IMR-90 (cell line): ENCODE measurements around the gene SLC17A9.

Source experiments
- MXI1 ChIP-seq: IDR thresholded peaks from 2 replicates; pipeline ENCODE4 v1.6.1; 2012; ENCODE audit warnings: low read depth, mild to moderate bottlenecking, low read length, moderate library complexity, borderline replicate concordance
- NFE2L2 ChIP-seq: fragments of 150-350 bp; IDR thresholded peaks from 2 replicates; pipeline ENCODE4 v1.6.1; 2016; ENCODE audit warnings: low read depth, mild to moderate bottlenecking, low read length
- RAD21 ChIP-seq: IDR thresholded peaks from 2 replicates; pipeline ENCODE4 v1.6.1; 2012; ENCODE audit warnings: low read length, improper control_type of control experiment
- USF2 ChIP-seq: fragments of 150-350 bp; IDR thresholded peaks from 2 replicates; pipeline ENCODE4 v1.6.1; 2017; ENCODE audit warnings: mild to moderate bottlenecking, antibody characterized with exemption, low read length, low read depth
- TF ChIP-seq, protein P1 (sequence below): conservative IDR thresholded peaks from 2 replicates; pipeline ENCODE4 v1.5.1; 2012; ENCODE audit warnings: mild to moderate bottlenecking, low read depth, low read length, improper control_type of control experiment

GRCh38 chr20:62955519-62956386 is 3.2 kb downstream of the SLC17A9 start:
- TF ChIP-seq, protein P1, sequence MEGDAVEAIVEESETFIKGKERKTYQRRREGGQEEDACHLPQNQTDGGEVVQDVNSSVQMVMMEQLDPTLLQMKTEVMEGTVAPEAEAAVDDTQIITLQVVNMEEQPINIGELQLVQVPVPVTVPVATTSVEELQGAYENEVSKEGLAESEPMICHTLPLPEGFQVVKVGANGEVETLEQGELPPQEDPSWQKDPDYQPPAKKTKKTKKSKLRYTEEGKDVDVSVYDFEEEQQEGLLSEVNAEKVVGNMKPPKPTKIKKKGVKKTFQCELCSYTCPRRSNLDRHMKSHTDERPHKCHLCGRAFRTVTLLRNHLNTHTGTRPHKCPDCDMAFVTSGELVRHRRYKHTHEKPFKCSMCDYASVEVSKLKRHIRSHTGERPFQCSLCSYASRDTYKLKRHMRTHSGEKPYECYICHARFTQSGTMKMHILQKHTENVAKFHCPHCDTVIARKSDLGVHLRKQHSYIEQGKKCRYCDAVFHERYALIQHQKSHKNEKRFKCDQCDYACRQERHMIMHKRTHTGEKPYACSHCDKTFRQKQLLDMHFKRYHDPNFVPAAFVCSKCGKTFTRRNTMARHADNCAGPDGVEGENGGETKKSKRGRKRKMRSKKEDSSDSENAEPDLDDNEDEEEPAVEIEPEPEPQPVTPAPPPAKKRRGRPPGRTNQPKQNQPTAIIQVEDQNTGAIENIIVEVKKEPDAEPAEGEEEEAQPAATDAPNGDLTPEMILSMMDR = no peak
- TF ChIP-seq MXI1 (no peak), NFE2L2 (no peak), RAD21 (no peak), USF2 (no peak)
